NCI-H2171 treated with DMSO at 0.1 percent for 48 hours (cell line): ENCODE measurements around the gene FBLN2.

Source experiments
- DNase-seq: peaks from one replicate; lab custom pipeline; 2025; lab: John Stamatoyannopoulos, UW

FBLN2 gene

GRCh38 chr3:13605555-13605954 is 56.6 kb downstream of the FBLN2 start:
- no peak for DNase-seq

- no peak for DNase-seq
These were observed 59.1 kb downstream of the FBLN2 start for GRCh38 chr3:13607821-13608597.

- DNase-seq: no peak
These were observed 60.2 kb downstream of the FBLN2 start for GRCh38 chr3:13608969-13609725.

- DNase-seq: no peak
These were observed 61.2 kb downstream of the FBLN2 start for GRCh38 chr3:13610006-13610570.

GRCh38 chr3:13611221-13611620 is 62.3 kb downstream of the FBLN2 start:
- DNase-seq: no peak

- no peak for DNase-seq
These were observed 63.9 kb downstream of the FBLN2 start for GRCh38 chr3:13612829-13613228.

GRCh38 chr3:13613343-13614190 is 64.6 kb downstream of the FBLN2 start:
- no peak for DNase-seq

GRCh38 chr3:13614607-13615006 is 65.7 kb downstream of the FBLN2 start:
- no peak for DNase-seq

GRCh38 chr3:13615019-13615528 is 66.1 kb downstream of the FBLN2 start:
- DNase-seq: no peak

- DNase-seq: no peak
These were observed 67.4 kb downstream of the FBLN2 start for GRCh38 chr3:13616359-13616758.

GRCh38 chr3:13617097-13617738 is 68.3 kb downstream of the FBLN2 start:
- DNase-seq: no peak

- no peak for DNase-seq
These were observed 69.1 kb downstream of the FBLN2 start for GRCh38 chr3:13617981-13618380.

GRCh38 chr3:13618836-13619235 is 69.9 kb downstream of the FBLN2 start:
- DNase-seq: no peak

- DNase-seq: no peak
These were observed 70.8 kb downstream of the FBLN2 start for GRCh38 chr3:13619661-13620230.

- no peak for DNase-seq
These were observed 71.4 kb downstream of the FBLN2 start for GRCh38 chr3:13620281-13620680.

GRCh38 chr3:13620776-13621365 is 71.9 kb downstream of the FBLN2 start:
- DNase-seq: no peak

- DNase-seq: no peak
These were observed 72.7 kb downstream of the FBLN2 start for GRCh38 chr3:13621381-13622221.

GRCh38 chr3:13622356-13622755 is 73.4 kb downstream of the FBLN2 start:
- no peak for DNase-seq

- no peak for DNase-seq
These were observed 74.3 kb downstream of the FBLN2 start for GRCh38 chr3:13623101-13623654.
